ENCODE measurements around the gene LRMDA. TPM values are rescaled to one million over a fixed set of nuclear protein-coding genes. Genes with fewer than 3 reads are reported as not detected.

The LRMDA gene
- total RNA-seq, 1 donor from 2014 or later, result 0.96 TPM

DNA sequence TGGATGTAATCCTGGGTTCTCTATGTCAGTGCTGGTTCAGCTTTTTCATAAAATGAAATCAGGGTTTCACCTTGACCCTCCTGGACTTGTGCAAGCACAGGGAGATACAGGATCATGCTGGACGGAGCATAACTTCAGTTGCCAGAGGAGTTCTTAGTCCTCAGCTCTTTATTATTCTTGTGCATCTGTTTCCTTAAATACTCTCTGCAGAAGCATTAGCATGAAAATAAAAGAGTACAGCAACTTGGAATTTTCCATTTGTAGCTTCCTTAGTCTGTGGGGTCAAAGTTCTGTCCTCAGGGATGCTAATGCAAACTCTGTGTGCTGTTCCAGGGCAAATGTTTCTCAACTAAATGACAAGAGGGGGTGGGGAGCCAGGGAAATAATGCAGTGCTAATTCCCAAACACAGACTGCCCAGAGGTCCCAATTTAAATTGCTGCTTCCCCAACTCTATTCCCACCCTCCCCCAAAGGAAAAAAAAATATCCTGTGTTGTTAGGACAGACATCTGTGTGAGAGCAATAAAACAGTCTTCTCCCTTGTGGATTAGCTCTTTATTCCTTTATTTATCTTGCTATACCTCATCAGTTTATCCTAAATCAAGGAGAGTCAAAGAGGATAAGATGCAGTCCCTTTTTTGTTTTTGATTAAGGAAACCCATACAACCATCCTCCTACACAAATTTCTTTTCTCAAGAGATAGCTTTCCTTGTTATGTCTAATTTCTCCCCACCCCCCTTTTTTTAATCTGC, 905.0 kb downstream of the LRMDA start:
- Histone ChIP-seq H3K9me3 (no peaks in the 10 kb centered on the region), H3K36me3 (no peaks in the 10 kb centered on the region), H3K4me3 (no peak overlapping the region), H3K4me1 (peaks cover 0 to 11% of the 10 kb centered on the region in 2 donors), H3K27ac (no peak overlapping the region), H3K27me3 (no peaks in the 10 kb centered on the region)
- intact Hi-C loops (cut with DNase I), result no loop called here
- TF ChIP-seq, protein P1, sequence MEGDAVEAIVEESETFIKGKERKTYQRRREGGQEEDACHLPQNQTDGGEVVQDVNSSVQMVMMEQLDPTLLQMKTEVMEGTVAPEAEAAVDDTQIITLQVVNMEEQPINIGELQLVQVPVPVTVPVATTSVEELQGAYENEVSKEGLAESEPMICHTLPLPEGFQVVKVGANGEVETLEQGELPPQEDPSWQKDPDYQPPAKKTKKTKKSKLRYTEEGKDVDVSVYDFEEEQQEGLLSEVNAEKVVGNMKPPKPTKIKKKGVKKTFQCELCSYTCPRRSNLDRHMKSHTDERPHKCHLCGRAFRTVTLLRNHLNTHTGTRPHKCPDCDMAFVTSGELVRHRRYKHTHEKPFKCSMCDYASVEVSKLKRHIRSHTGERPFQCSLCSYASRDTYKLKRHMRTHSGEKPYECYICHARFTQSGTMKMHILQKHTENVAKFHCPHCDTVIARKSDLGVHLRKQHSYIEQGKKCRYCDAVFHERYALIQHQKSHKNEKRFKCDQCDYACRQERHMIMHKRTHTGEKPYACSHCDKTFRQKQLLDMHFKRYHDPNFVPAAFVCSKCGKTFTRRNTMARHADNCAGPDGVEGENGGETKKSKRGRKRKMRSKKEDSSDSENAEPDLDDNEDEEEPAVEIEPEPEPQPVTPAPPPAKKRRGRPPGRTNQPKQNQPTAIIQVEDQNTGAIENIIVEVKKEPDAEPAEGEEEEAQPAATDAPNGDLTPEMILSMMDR (IDR thresholded peaks at IDR 0.05), result no peak
- DNase-seq (ENCODE audit: low spot score in 2 of 2), result no peak

DNA sequence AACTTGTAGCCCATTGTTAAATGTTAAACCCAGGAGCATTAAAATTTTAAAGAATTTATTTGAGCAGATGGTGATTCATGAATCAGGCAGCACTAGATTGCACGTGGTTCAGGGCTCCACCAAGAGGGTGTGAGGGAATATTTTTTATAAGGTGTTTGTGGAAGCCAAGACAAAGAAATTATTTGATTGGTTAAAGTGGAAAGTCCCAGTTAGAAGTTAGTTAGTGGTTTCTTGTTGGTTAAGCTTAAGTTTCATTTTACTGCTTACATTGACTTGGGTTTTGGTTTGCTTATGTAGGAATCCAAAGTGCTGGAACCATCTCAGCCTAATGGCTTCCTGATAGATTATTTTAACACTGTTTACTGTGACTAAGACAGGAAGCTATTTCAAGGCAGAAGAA, 906.2 kb downstream of the LRMDA start:
- no peak overlapping the region for H3K4me3 ChIP-seq
- H3K27me3 ChIP-seq, result no peaks in the 10 kb centered on the region
- intact Hi-C loops (cut with DNase I), result no loop called here
- no peaks in the 10 kb centered on the region for H3K36me3 ChIP-seq
- H3K9me3 ChIP-seq, result no peaks in the 10 kb centered on the region
- no peak overlapping the region for H3K27ac ChIP-seq
- peaks cover 0 to 11% of the 10 kb centered on the region in 2 donors for H3K4me1 ChIP-seq
- DNase-seq (ENCODE audit: low spot score in 2 of 2), result no peak
- TF ChIP-seq, protein P1 (IDR thresholded peaks at IDR 0.05), result no peak

DNA sequence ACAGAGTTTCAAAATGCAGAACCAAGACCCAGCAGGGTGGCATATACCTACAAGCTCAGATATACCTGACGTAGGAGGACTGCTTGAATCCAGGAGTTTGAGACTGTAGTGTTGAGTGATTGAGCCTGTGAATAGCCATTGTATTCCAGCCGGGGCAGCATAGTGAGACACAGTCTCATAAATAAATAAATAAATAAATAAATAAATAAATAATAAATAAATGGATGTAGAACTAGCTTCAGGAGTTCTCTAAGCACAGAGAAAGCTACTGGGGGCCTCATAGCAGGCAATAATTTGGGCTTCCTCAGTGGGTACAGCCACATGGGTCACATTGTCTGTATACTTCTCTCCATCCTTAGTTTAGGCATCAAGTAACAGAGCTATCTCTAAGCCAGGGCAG, 906.8 kb downstream of the LRMDA start:
- no peak for DNase-seq (ENCODE audit: low spot score in 2 of 2)
- TF ChIP-seq, protein P1 (IDR thresholded peaks at IDR 0.05), result no peak
- Histone ChIP-seq H3K4me1 (peaks cover 0 to 11% of the 10 kb centered on the region in 2 donors), H3K27ac (no peak overlapping the region), H3K36me3 (no peaks in the 10 kb centered on the region), H3K4me3 (no peak overlapping the region), H3K9me3 (peaks cover 0 to 4% of the 10 kb centered on the region in 2 donors), H3K27me3 (no peaks in the 10 kb centered on the region)
- intact Hi-C loops (cut with DNase I), result no loop called here

DNA sequence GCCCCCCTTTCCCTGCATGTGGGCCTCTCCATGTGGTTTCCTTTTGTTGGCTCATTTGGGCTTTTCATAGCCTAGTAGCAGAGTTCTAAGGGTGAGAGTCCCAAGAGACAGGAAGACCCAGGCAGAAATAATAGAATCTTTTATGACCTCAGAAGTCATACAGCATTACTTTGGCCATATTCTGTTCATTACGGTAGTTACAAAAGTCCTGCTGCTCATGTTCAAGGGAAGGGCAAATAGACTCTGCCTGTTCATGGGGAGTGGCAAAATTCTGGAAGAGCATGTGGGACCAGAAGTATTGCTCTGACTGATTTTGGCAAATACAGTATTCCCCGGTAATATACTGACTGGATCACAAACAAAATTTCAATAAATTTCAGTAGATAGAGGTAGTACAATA, 910.3 kb downstream of the LRMDA start:
- TF ChIP-seq, protein P1 (IDR thresholded peaks at IDR 0.05), result no peak
- no peak for DNase-seq (ENCODE audit: low spot score in 2 of 2)
- H3K4me1 ChIP-seq, result peaks cover 0 to 7% of the 10 kb centered on the region in 2 donors
- H3K9me3 ChIP-seq, result peaks cover 0 to 4% of the 10 kb centered on the region in 2 donors
- H3K27me3 ChIP-seq, result no peaks in the 10 kb centered on the region
- H3K4me3 ChIP-seq, result no peak overlapping the region
- H3K27ac ChIP-seq, result no peak overlapping the region
- intact Hi-C loops (cut with DNase I), result no loop called here
- no peaks in the 10 kb centered on the region for H3K36me3 ChIP-seq

DNA sequence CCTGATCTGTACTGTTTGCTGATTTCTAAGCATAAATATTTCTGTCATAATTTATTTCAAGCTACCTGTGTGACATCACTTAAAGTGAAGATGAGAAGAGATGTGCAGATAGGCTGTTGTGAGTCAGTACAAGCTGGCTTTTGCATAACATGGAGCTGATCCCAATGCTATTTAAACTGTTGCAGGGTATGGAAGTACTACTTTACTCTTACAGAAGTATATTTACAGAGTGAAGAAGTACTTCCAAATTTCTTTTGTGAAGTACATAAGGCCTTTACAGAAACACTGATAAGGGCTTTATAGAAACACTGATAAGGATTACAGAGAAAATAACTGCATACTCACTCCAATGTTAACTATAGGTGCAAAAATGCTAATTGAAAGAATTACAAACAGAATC, 911.6 kb downstream of the LRMDA start:
- H3K36me3 ChIP-seq, result no peaks in the 10 kb centered on the region
- peaks cover 0 to 4% of the 10 kb centered on the region in 2 donors for H3K9me3 ChIP-seq
- intact Hi-C loops (cut with DNase I), result no loop called here
- H3K27me3 ChIP-seq, result no peaks in the 10 kb centered on the region
- no peak for DNase-seq (ENCODE audit: low spot score in 2 of 2)
- H3K4me1 ChIP-seq, result peaks cover 0 to 2% of the 10 kb centered on the region in 2 donors
- no peak overlapping the region for H3K27ac ChIP-seq
- TF ChIP-seq, protein P1 (IDR thresholded peaks at IDR 0.05), result no peak
- no peak overlapping the region for H3K4me3 ChIP-seq

Data from ascending aorta (tissue), 2 donors.